ENCODE data around the gene DMC1. TPM values are rescaled to one million over a fixed set of nuclear protein-coding genes. Genes with fewer than 3 reads are reported as not detected.
A peak's percentile ranks its signal among the peaks of the same experiment; 100 is the strongest.

Gene DMC1
- total and polyA plus RNA-seq, 9 of the 15 experiments (the other 6 are each of a cell fraction or from before 2014, with no cell fraction given), result 5.5 to 55.5 (median 9.8) TPM

DNA sequence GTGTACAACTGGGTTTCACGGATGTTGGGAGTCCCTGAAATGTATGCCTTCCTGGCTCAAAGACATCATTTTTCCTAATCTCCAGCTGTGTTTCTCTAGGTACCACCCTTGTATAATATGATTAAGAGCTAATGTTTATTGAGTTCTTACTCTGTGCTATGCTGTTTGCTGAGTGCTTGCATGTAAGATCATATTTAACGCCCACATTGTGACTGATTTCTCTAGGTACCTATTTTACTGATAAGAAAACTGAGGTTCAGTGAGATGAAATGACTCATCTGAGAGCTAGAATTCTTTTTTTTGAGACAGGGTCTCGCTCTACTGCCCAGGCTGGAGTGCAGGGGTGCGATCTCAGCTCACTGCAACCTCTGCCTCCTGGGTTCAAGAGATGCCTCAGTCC lies 43.6 kb upstream of the DMC1 start:
- Histone ChIP-seq H3K4me2 (ENCODE audit: insufficient read depth, low read length) (no peak overlapping the region), H3K27me3 (ENCODE audit: control insufficient read depth in 2 of 2, insufficient read depth in 2 of 2, low read length in 2 of 2) (no peaks in the 10 kb centered on the region), H3K79me2 (ENCODE audit: control insufficient read depth, insufficient read depth, low read length) (no peaks in the 10 kb centered on the region), H2AFZ (ENCODE audit: low read depth, low read length) (no peak overlapping the region), H3K9ac (ENCODE audit: insufficient read depth in 1 of 2, low read depth in 2 of 2, low read length in 2 of 2) (no peak overlapping the region), H3K27ac (ENCODE audit: extremely low read depth, low read depth, low read length) (no peak overlapping the region), H3K4me1 (replicated peaks in 1 of 2; ENCODE audit: control insufficient read depth in 2 of 2, insufficient read depth in 2 of 2, low read length in 2 of 2) (no peaks in the 10 kb centered on the region; a peak in 1 of 5 replicates), H3K9me3 (replicated peaks; ENCODE audit: control insufficient read depth, insufficient read depth, low read depth, low read length) (peaks cover 1% of the 10 kb centered on the region; the same call in 1 of the 2 replicates), H4K20me1 (replicated peaks; ENCODE audit: control insufficient read depth, insufficient read depth, low read length) (no peaks in the 10 kb centered on the region), H3K4me3 (no peak overlapping the region), H3K36me3 (ENCODE audit: control insufficient read depth, insufficient read depth, low read length) (no peaks in the 10 kb centered on the region), H3K9me1 (ENCODE audit: control insufficient read depth, insufficient read depth, low read length) (no peaks in the 10 kb centered on the region)
- CTCF ChIA-PET (ENCODE audit: low intra/inter-chr PET ratio), result no interaction called here
- FAIRE-seq, result no peak
- ATAC-seq, result no peak
- no TSS peak for BruUV-seq (replicated peaks)
- no peak for DNase-seq (ENCODE audit: extremely low read depth in 1 of 4, low spot score in 3 of 4)
- POLR2A ChIA-PET, result interaction anchor here (0.7 to 1.1 kb wide), 2 partner anchors 22 to 126 kb away, joined by 3 to 4 read pairs; no protein-coding TSS in a partner anchor
- intact Hi-C loops (cut with micrococcal nuclease) (no loop called here), in situ Hi-C loops (cut with MboI) (no loop called here)
- TF ChIP-seq ZNF217 (CRISPR knock-in tag; IDR thresholded peaks at IDR 0.05) (no peak), MXI1 (IDR thresholded peaks at IDR 0.05; ENCODE audit: low read depth, low read length) (no peak), FOXJ2 (tag; IDR thresholded peaks at IDR 0.05) (no peak), SMAD3 (CRISPR knock-in tag; conservative IDR thresholded peaks at IDR 0.05) (no peak), ZNF121 (CRISPR knock-in tag; conservative IDR thresholded peaks at IDR 0.05) (peak; percentile 33; the same call in 1 of the 2 replicates)
- TF ChIP-seq, protein P1, sequence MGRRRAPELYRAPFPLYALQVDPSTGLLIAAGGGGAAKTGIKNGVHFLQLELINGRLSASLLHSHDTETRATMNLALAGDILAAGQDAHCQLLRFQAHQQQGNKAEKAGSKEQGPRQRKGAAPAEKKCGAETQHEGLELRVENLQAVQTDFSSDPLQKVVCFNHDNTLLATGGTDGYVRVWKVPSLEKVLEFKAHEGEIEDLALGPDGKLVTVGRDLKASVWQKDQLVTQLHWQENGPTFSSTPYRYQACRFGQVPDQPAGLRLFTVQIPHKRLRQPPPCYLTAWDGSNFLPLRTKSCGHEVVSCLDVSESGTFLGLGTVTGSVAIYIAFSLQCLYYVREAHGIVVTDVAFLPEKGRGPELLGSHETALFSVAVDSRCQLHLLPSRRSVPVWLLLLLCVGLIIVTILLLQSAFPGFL (CRISPR knock-in tag; IDR thresholded peaks at IDR 0.05), result no peak
- 8% methylated on average over 4 of the region's 4 CpGs for WGBS (ENCODE audit: insufficient coverage, low coverage, missing lambda C conversion rate)

Measured in K562 (cell line).